NT2/D1 (cell line): Measurements from ENCODE around the gene METAP2.

Experiments used
- DNase-seq: peaks from one replicate; pipeline ENCODE4 v3.0.0-alpha.2; 2011; ENCODE audit warnings: low read depth, low spot score
- H3K27me3 ChIP-seq: 2 replicates; pipeline ENCODE4 v1.6.0; 2011; ENCODE audit warnings: mild to moderate bottlenecking; ENCODE audit not compliant: insufficient read length, insufficient read depth
- H3K36me3 ChIP-seq: 2 replicates; pipeline ENCODE4 v1.6.1; 2011; ENCODE audit warnings: mild to moderate bottlenecking, low read length, mixed read lengths; ENCODE audit not compliant: insufficient read depth, insufficient read length
- H3K4me1 ChIP-seq: 2 replicates; pipeline ENCODE4 v1.5.1; 2011; ENCODE audit not compliant: insufficient read depth, insufficient read length
- H3K4me3 ChIP-seq: 2 replicates; pipeline ENCODE4 v1.5.1; 2011; ENCODE audit warnings: low read depth; ENCODE audit not compliant: insufficient read length
- H3K9ac ChIP-seq: 2 replicates; pipeline ENCODE4 v1.6.0; 2011; ENCODE audit warnings: low read depth; ENCODE audit not compliant: insufficient read length
- H3K9me3 ChIP-seq: 2 replicates; pipeline ENCODE4 v1.5.1; 2011; ENCODE audit warnings: mild to moderate bottlenecking, low read length; ENCODE audit not compliant: insufficient read depth
- SUZ12 ChIP-seq: IDR thresholded peaks from 2 replicates; pipeline ENCODE4 v1.6.1; 2011; ENCODE audit not compliant: insufficient read length, insufficient read depth; ENCODE audit errors: extremely low read depth
- YY1 ChIP-seq: IDR thresholded peaks from 2 replicates; pipeline ENCODE4 v1.6.1; 2011; ENCODE audit not compliant: insufficient read length, insufficient read depth
- ZNF274 ChIP-seq: IDR thresholded peaks from 2 replicates; pipeline ENCODE4 v1.6.1; 2011; ENCODE audit warnings: mild to moderate bottlenecking, low read depth, low read length

Gene METAP2

GRCh38 chr12:95545731-95546490 lies 72.0 kb downstream of the METAP2 start:
- Histone ChIP-seq H3K36me3 (no peaks in the 10 kb centered on the region), H3K4me3 (no peak overlapping the region), H3K4me1 (no peaks in the 10 kb centered on the region), H3K9ac (no peak overlapping the region), H3K9me3 (no peaks in the 10 kb centered on the region), H3K27me3 (no peaks in the 10 kb centered on the region)
- no peak for DNase-seq
- TF ChIP-seq ZNF274 (no peak), YY1 (no peak), SUZ12 (no peak)

GRCh38 chr12:95546491-95546813 lies 72.5 kb downstream of the METAP2 start:
- no peak for TF ChIP-seq YY1
- no peak for TF ChIP-seq SUZ12
- no peak for TF ChIP-seq ZNF274
- Histone ChIP-seq H3K36me3 (no peaks in the 10 kb centered on the region), H3K27me3 (no peaks in the 10 kb centered on the region), H3K9ac (no peak overlapping the region), H3K4me3 (no peak overlapping the region), H3K9me3 (no peaks in the 10 kb centered on the region), H3K4me1 (no peaks in the 10 kb centered on the region)
- DNase-seq = no peak

- TF ChIP-seq YY1 (no peak), SUZ12 (no peak), ZNF274 (no peak)
- H3K4me1 ChIP-seq = no peaks in the 10 kb centered on the region
- no peaks in the 10 kb centered on the region for H3K9me3 ChIP-seq
- H3K4me3 ChIP-seq = peak overlapping the region; percentile 83
- no peaks in the 10 kb centered on the region for H3K27me3 ChIP-seq
- DNase-seq = peak; percentile 76
- H3K36me3 ChIP-seq = no peaks in the 10 kb centered on the region
- H3K9ac ChIP-seq = peak overlapping the region; percentile 96
These were observed 73.6 kb downstream of the METAP2 start for GRCh38 chr12:95547522-95548055.

- peak overlapping the region; percentile 96 for H3K9ac ChIP-seq
- H3K4me3 ChIP-seq = peak overlapping the region; percentile 83
- no peaks in the 10 kb centered on the region for H3K4me1 ChIP-seq
- H3K27me3 ChIP-seq = no peaks in the 10 kb centered on the region
- H3K36me3 ChIP-seq = no peaks in the 10 kb centered on the region
- no peak for DNase-seq
- no peak for TF ChIP-seq YY1
- no peak for TF ChIP-seq SUZ12
- no peak for TF ChIP-seq ZNF274
- no peaks in the 10 kb centered on the region for H3K9me3 ChIP-seq
These were observed 74.1 kb downstream of the METAP2 start for GRCh38 chr12:95548056-95548538.

GRCh38 chr12:95548539-95549391 lies 74.8 kb downstream of the METAP2 start:
- H3K4me3 ChIP-seq = peak overlapping the region; percentile 83
- no peak for DNase-seq
- H3K9me3 ChIP-seq = no peaks in the 10 kb centered on the region
- TF ChIP-seq ZNF274 (no peak), SUZ12 (no peak), YY1 (peak; percentile 67)
- peak overlapping the region; percentile 96 for H3K9ac ChIP-seq
- no peaks in the 10 kb centered on the region for H3K36me3 ChIP-seq
- H3K4me1 ChIP-seq = no peaks in the 10 kb centered on the region
- H3K27me3 ChIP-seq = no peaks in the 10 kb centered on the region

GRCh38 chr12:95549392-95550084 lies 75.6 kb downstream of the METAP2 start:
- no peaks in the 10 kb centered on the region for H3K27me3 ChIP-seq
- DNase-seq = no peak
- no peaks in the 10 kb centered on the region for H3K4me1 ChIP-seq
- H3K36me3 ChIP-seq = no peaks in the 10 kb centered on the region
- H3K9ac ChIP-seq = peak overlapping the region; percentile 86
- H3K9me3 ChIP-seq = no peaks in the 10 kb centered on the region
- H3K4me3 ChIP-seq = peak overlapping the region; percentile 83
- TF ChIP-seq ZNF274 (no peak), YY1 (no peak), SUZ12 (no peak)

- H3K4me3 ChIP-seq = peak within 1 kb of the TSS; percentile 83
- H3K4me1 ChIP-seq = no peaks in the 10 kb centered on the region
- peak; percentile 87 for DNase-seq
- no peaks in the 10 kb centered on the region for H3K9me3 ChIP-seq
- no peaks in the 10 kb centered on the region for H3K27me3 ChIP-seq
- peak within 1 kb of the TSS; percentile 77 for H3K9ac ChIP-seq
- no peak for TF ChIP-seq YY1
- TF ChIP-seq ZNF274 = no peak
- TF ChIP-seq SUZ12 = no peak
- H3K36me3 ChIP-seq = no peaks in the 10 kb centered on the region
These were observed 77.4 kb downstream of the METAP2 start, which contains the start of gene USP44 for GRCh38 chr12:95551305-95551704. Gene USP44, minus strand, starts transcription at chr12:95551476. Its CDS starts 17,220 bp downstream, at chr12:95534256.
